WTC11 (cell line): ENCODE results near the gene INAFM2. TPM values are rescaled to one million over a fixed set of nuclear protein-coding genes. Genes with fewer than 3 reads are reported as not detected.

Source experiments
- ATAC-seq: fragments of 200-7000 bp; cut with Tn5 transposase; 2 replicates; pipeline ENCODE4 v1.10.0; 2021; ENCODE audit warnings: mild to moderate bottlenecking, moderate library complexity
- CTCF ChIA-PET: fragments of 300-600 bp; sonication (Branson Sonifier 250); formaldehyde crosslinking; loops from one replicate; lab custom pipeline; 2021; ENCODE audit warnings: antibody characterized with exemption; lab: Charles Lee
- POLR2A ChIA-PET: fragments of 350-600 bp; sonication (Branson Sonifier 250); formaldehyde crosslinking; loops from one replicate; lab custom pipeline; 2021; ENCODE audit warnings: antibody characterized with exemption; lab: Charles Lee
- DNase-seq: peaks from one replicate; pipeline ENCODE4 v3.0.0; 2021; ENCODE audit warnings: low spot score
- H3K27ac Mint-ChIP-seq: 2 replicates; pipeline ENCODE4 v1.8.0; 2021; ENCODE audit warnings: mixed read lengths
- H3K27me3 Mint-ChIP-seq: 2 replicates; pipeline ENCODE4 v1.8.0; 2021; ENCODE audit warnings: low read depth, mild to moderate bottlenecking, moderate library complexity, mixed read lengths
- H3K36me3 Mint-ChIP-seq: 2 replicates; pipeline ENCODE4 v1.8.0; 2021; ENCODE audit warnings: mixed read lengths
- H3K4me1 Mint-ChIP-seq: 2 replicates; pipeline ENCODE4 v1.8.0; 2022; ENCODE audit warnings: mixed read lengths
- H3K4me3 Mint-ChIP-seq: 2 replicates; pipeline ENCODE4 v1.8.0; 2021; ENCODE audit warnings: mild to moderate bottlenecking, moderate library complexity, mixed read lengths
- H3K9me3 Mint-ChIP-seq: 2 replicates; pipeline ENCODE4 v1.8.0; 2021; ENCODE audit warnings: mixed read lengths
- AFF4 ChIP-seq: sonication (generic); formaldehyde crosslinking; IDR thresholded peaks from 2 replicates; pipeline ENCODE4 v1.8.1; 2023; ENCODE audit warnings: mild to moderate bottlenecking, missing genetic modification reagents, borderline replicate concordance
- AR ChIP-seq: fragments of 250-450 bp; sonication (Bioruptor Pico); IDR thresholded peaks from 2 replicates; pipeline ENCODE4 v1.9.0; 2021; ENCODE audit warnings: mild to moderate bottlenecking
- ATF2 ChIP-seq: sonication (generic); formaldehyde crosslinking; IDR thresholded peaks from 2 replicates; pipeline ENCODE4 v1.8.1; 2022; ENCODE audit warnings: low read depth, missing genetic modification reagents, borderline replicate concordance
- ATF6 ChIP-seq: sonication (generic); formaldehyde crosslinking; IDR thresholded peaks from 2 replicates; pipeline ENCODE4 v1.8.1; 2023; ENCODE audit warnings: mild to moderate bottlenecking, missing genetic modification reagents
- CDX4 ChIP-seq: fragments of 250-450 bp; sonication (Bioruptor Pico); IDR thresholded peaks from 2 replicates; pipeline ENCODE4 v1.9.0; 2021; ENCODE audit warnings: moderate library complexity, mild to moderate bottlenecking, inconsistent platforms, borderline replicate concordance
- E2F1 ChIP-seq: sonication (generic); formaldehyde crosslinking; IDR thresholded peaks from 2 replicates; pipeline ENCODE4 v1.8.0; 2022; ENCODE audit warnings: mild to moderate bottlenecking, missing genetic modification reagents
- E2F5 ChIP-seq: sonication (generic); formaldehyde crosslinking; IDR thresholded peaks from 2 replicates; pipeline ENCODE4 v1.8.1; 2022; ENCODE audit warnings: mild to moderate bottlenecking, moderate library complexity, missing genetic modification reagents
- FOXP1 ChIP-seq: sonication (generic); formaldehyde crosslinking; IDR thresholded peaks from 2 replicates; pipeline ENCODE4 v1.8.0; 2022; ENCODE audit warnings: missing genetic modification reagents, mild to moderate bottlenecking, moderate library complexity, borderline replicate concordance
- FOXP4 ChIP-seq: sonication (generic); formaldehyde crosslinking; IDR thresholded peaks from 2 replicates; pipeline ENCODE4 v1.8.0; 2022; ENCODE audit warnings: mild to moderate bottlenecking, missing genetic modification reagents
- MAX ChIP-seq: sonication (generic); formaldehyde crosslinking; IDR thresholded peaks from 2 replicates; pipeline ENCODE4 v1.8.0; 2022; ENCODE audit warnings: mild to moderate bottlenecking, missing genetic modification reagents
- MLX ChIP-seq: sonication (generic); formaldehyde crosslinking; IDR thresholded peaks from 2 replicates; pipeline ENCODE4 v1.8.1; 2023; ENCODE audit warnings: mild to moderate bottlenecking, missing genetic modification reagents, moderate library complexity
- NR3C1 ChIP-seq: sonication (generic); formaldehyde crosslinking; conservative IDR thresholded peaks from 2 replicates; pipeline ENCODE4 v1.8.1; 2023; ENCODE audit warnings: low read depth, mild to moderate bottlenecking, missing genetic modification reagents
- RELA ChIP-seq: sonication (generic); formaldehyde crosslinking; IDR thresholded peaks from 2 replicates; pipeline ENCODE4 v1.8.1; 2022; ENCODE audit warnings: missing genetic modification reagents, mild to moderate bottlenecking, borderline replicate concordance
- TCF7 ChIP-seq: sonication (generic); formaldehyde crosslinking; IDR thresholded peaks from 2 replicates; pipeline ENCODE4 v1.8.0; 2022; ENCODE audit warnings: mild to moderate bottlenecking, low read depth, missing genetic modification reagents, moderate library complexity
- TEAD4 ChIP-seq: sonication (generic); formaldehyde crosslinking; IDR thresholded peaks from 2 replicates; pipeline ENCODE4 v1.8.0; 2022; ENCODE audit warnings: mild to moderate bottlenecking, missing genetic modification reagents
- ZBTB43 ChIP-seq: sonication (generic); formaldehyde crosslinking; IDR thresholded peaks from 2 replicates; pipeline ENCODE4 v1.8.1; 2023; ENCODE audit warnings: mild to moderate bottlenecking, missing genetic modification reagents
- ZNF138 ChIP-seq: sonication (generic); formaldehyde crosslinking; conservative IDR thresholded peaks from 2 replicates; pipeline ENCODE4 v1.8.1; 2022; ENCODE audit warnings: mild to moderate bottlenecking, moderate library complexity, missing genetic modification reagents
- ZNF396 ChIP-seq: fragments of 250-450 bp; sonication (Bioruptor Pico); IDR thresholded peaks from 2 replicates; pipeline ENCODE4 v1.8.0; 2021; ENCODE audit warnings: mild to moderate bottlenecking, moderate library complexity, borderline replicate concordance
- ZNF423 ChIP-seq: fragments of 250-450 bp; sonication (Bioruptor Pico); IDR thresholded peaks from 2 replicates; pipeline ENCODE4 v2.1.2; 2022; ENCODE audit warnings: mild to moderate bottlenecking, moderate library complexity
- total RNA-seq: library from RNA; stranded (reverse); gene quantifications from 3 replicates; pipeline ENCODE4 v1.2.3, GENCODE V29; 2021

INAFM2 gene
- total RNA-seq, 1 experiment from 2014 or later: 34.2 TPM

- TF ChIP-seq E2F5 (CRISPR knock-in tag) (no peak), ZNF396 (CRISPR knock-in tag) (no peak), MAX (CRISPR knock-in tag) (no peak), ZBTB43 (CRISPR knock-in tag) (no peak), FOXP4 (CRISPR knock-in tag) (no peak), RELA (no peak), TCF7 (CRISPR knock-in tag) (no peak), AR (CRISPR knock-in tag) (no peak), FOXP1 (CRISPR knock-in tag) (no peak), TEAD4 (CRISPR knock-in tag) (no peak), AFF4 (CRISPR knock-in tag) (no peak), CDX4 (no peak), E2F1 (CRISPR knock-in tag) (no peak), ATF6 (CRISPR knock-in tag) (no peak), ZNF138 (no peak), ATF2 (no peak), ZNF423 (CRISPR knock-in tag) (no peak), MLX (CRISPR knock-in tag) (no peak), NR3C1 (CRISPR knock-in tag) (no peak)
- no peak for ATAC-seq
- H3K36me3 Mint-ChIP-seq: no peaks in the 10 kb centered on the region
- CTCF ChIA-PET: interaction anchor here (0.8 to 12.1 kb wide), 9 partner anchors 13 to 232 kb away, joined by 3 to 690 read pairs (median 22); partner anchors contain the start of genes CCDC9B, INAFM2, PAK6 and PLCB2
- POLR2A ChIA-PET: no interaction called here
- no peak for DNase-seq
- H3K27ac Mint-ChIP-seq: no peak overlapping the region
- no peaks in the 10 kb centered on the region for H3K9me3 Mint-ChIP-seq
- H3K4me3 Mint-ChIP-seq: no peak overlapping the region
- peaks cover 39% of the 10 kb centered on the region for H3K4me1 Mint-ChIP-seq
- H3K27me3 Mint-ChIP-seq: peaks cover 42% of the 10 kb centered on the region
Observed at GRCh38 chr15:40277471-40277870, 46.0 kb upstream of the INAFM2 start.
